SU-DHL-6 (cell line): Measurements from ENCODE around the gene RNF126.

Experiments used
- H2AFZ ChIP-seq: fragments of 200-600 bp; sonication (generic); 2 replicates; pipeline ENCODE4 v1.6.1; 2014; ENCODE audit warnings: low read depth, mild to moderate bottlenecking, moderate library complexity, mixed read lengths, antibody characterized with exemption, low read length; ENCODE audit not compliant: severe bottlenecking
- H3F3A ChIP-seq: fragments of 200-600 bp; shearing (Covaris generic); 2 replicates; pipeline ENCODE4 v1.6.0; 2016; ENCODE audit warnings: antibody characterized with exemption, mild to moderate bottlenecking; ENCODE audit not compliant: insufficient read depth
- H3K27ac ChIP-seq: fragments of 200-600 bp; sonication (generic); 2 replicates; pipeline ENCODE4 v1.5.1; 2016; ENCODE audit warnings: low read depth, mild to moderate bottlenecking, low read length, moderate library complexity, mixed read lengths
- H3K27me3 ChIP-seq: fragments of 200-600 bp; sonication (generic), shearing (Covaris generic); 2 replicates; pipeline ENCODE4 v1.6.0; 2014; ENCODE audit warnings: mild to moderate bottlenecking, low read length
- H3K36me3 ChIP-seq: fragments of 200-600 bp; sonication (generic); 2 replicates; pipeline ENCODE4 v1.6.1; 2014; ENCODE audit warnings: mild to moderate bottlenecking, low read length, mixed read lengths
- H3K4me2 ChIP-seq: fragments of 300-600, 200-600 bp; shearing (Covaris generic), sonication (generic); 2 replicates; pipeline ENCODE4 v1.6.0; 2014; ENCODE audit warnings: low read length, low read depth, mild to moderate bottlenecking; ENCODE audit not compliant: poor library complexity, severe bottlenecking
- H3K4me3 ChIP-seq: fragments of 200-600 bp; sonication (generic); 2 replicates; pipeline ENCODE4 v1.5.1; 2014; ENCODE audit warnings: antibody characterized with exemption, low read length, mild to moderate bottlenecking, mixed read lengths; ENCODE audit not compliant: insufficient read depth, poor library complexity, severe bottlenecking
- H3K79me2 ChIP-seq: fragments of 200-600 bp; sonication (generic); 2 replicates; pipeline ENCODE4 v1.6.1; 2014; ENCODE audit warnings: mild to moderate bottlenecking, low read length, moderate library complexity; ENCODE audit not compliant: insufficient read depth
- H3K9ac ChIP-seq: fragments of 200-600 bp; sonication (generic); 2 replicates; pipeline ENCODE4 v1.7.0; 2014; ENCODE audit warnings: mild to moderate bottlenecking, low read length
- H3K9me2 ChIP-seq: fragments of 200-600 bp; sonication (generic); replicated peaks from 2 replicates; pipeline ENCODE4 v1.6.1; 2014; ENCODE audit warnings: low read length; ENCODE audit not compliant: insufficient read depth
- H3K9me3 ChIP-seq: fragments of 200-600 bp; sonication (generic); 2 replicates; pipeline ENCODE4 v1.6.1; 2014; ENCODE audit warnings: low read length, mixed read lengths; ENCODE audit not compliant: insufficient read depth
- H4K20me1 ChIP-seq: fragments of 200-600 bp; sonication (generic); 2 replicates; pipeline ENCODE4 v1.6.1; 2014; ENCODE audit warnings: low read depth, mild to moderate bottlenecking, antibody characterized with exemption, low read length, moderate library complexity, mixed read lengths
- EZH2phosphoT487 ChIP-seq: fragments of 200-600 bp; sonication (generic), shearing (Covaris generic); conservative IDR thresholded peaks from 2 replicates; pipeline ENCODE4 v1.6.1; 2018; ENCODE audit warnings: mild to moderate bottlenecking, antibody characterized with exemption, low read length, moderate library complexity, mixed read lengths
- TF ChIP-seq, protein P1 (sequence below): fragments of 200-600 bp; sonication (generic); IDR thresholded peaks from one replicate; pipeline ENCODE4 v1.5.1; 2017; ENCODE audit warnings: antibody characterized with exemption, mild to moderate bottlenecking, low read length, moderate library complexity; ENCODE audit not compliant: insufficient read depth, poor library complexity, severe bottlenecking

Gene RNF126

DNA sequence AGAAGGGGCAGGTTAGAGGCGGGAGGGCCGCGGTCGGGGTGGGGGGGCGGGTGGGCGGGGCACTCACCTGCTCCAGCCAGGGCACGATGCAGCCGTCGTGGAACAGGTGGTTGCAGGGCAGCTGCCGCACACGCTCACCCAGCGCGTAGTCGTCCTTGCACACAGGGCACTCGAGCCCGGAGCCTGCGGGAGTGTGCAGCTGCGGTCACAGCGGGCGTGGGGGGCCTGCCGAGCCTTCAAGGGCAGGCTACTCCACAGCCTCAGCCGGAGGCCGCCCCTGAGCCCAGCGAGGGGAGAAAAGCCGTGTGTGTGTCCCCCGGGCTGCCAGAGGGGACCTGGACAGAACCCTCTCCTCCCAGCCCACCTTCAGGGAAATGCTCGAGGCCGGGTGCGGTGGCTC lies 14.7 kb downstream of the RNF126 start:
- Histone ChIP-seq H3K4me2 (no peak overlapping the region), H3K27ac (no peak overlapping the region), H3F3A (no peaks in the 10 kb centered on the region), H3K4me3 (no peak overlapping the region), H2AFZ (no peak overlapping the region), H3K9ac (no peak overlapping the region), H3K27me3 (no peaks in the 10 kb centered on the region), H3K36me3 (no peaks in the 10 kb centered on the region), H4K20me1 (0 out of 2 replicates have a peak, but pooled peaks cover 3% of the 10 kb centered on the region), H3K79me2 (peaks cover 13% of the 10 kb centered on the region), H3K9me2 (no peaks in the 10 kb centered on the region), H3K9me3 (no peaks in the 10 kb centered on the region)
- TF ChIP-seq EZH2phosphoT487 = no peak
- TF ChIP-seq, protein P1, sequence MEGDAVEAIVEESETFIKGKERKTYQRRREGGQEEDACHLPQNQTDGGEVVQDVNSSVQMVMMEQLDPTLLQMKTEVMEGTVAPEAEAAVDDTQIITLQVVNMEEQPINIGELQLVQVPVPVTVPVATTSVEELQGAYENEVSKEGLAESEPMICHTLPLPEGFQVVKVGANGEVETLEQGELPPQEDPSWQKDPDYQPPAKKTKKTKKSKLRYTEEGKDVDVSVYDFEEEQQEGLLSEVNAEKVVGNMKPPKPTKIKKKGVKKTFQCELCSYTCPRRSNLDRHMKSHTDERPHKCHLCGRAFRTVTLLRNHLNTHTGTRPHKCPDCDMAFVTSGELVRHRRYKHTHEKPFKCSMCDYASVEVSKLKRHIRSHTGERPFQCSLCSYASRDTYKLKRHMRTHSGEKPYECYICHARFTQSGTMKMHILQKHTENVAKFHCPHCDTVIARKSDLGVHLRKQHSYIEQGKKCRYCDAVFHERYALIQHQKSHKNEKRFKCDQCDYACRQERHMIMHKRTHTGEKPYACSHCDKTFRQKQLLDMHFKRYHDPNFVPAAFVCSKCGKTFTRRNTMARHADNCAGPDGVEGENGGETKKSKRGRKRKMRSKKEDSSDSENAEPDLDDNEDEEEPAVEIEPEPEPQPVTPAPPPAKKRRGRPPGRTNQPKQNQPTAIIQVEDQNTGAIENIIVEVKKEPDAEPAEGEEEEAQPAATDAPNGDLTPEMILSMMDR = no peak

DNA sequence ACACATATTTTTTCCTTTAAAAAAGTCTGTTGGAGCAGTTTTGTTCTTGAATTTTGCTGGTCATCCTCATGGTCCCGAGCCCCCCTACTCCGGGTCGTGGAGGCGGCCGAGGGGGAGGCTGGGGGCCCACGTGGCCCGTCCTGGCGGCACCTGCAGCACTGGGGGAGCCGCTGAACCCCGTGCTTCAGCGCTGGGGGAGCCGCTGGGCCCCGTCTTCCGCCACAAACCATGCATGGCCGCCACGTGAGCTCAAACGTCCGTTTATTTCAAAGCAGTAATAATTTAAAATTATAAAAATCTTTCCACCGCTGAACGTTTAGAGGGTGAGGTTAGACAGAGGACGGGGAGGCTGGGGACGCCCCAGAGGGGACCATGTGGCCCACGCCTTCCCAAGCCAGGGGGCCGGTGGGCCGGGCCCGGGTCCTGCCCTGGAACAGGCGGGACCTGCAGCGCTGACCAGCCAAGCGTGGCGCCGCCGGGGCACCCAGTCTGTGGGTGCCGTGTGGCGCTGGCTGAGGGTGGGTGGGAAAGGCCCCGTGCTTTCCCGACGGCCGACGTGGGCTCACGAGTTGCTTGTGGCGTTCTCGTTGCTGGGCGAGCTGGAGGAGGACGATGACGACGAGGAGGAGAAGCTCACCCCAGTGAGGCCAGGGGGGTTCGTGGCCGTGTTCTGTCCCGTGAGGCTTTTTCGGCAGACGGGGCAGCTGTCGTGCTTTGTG lies 15.3 kb downstream of the RNF126 start:
- TF ChIP-seq, protein P1 = no peak
- Histone ChIP-seq H3K9ac (no peak overlapping the region), H3K27ac (no peak overlapping the region), H3K79me2 (peaks cover 7% of the 10 kb centered on the region; the same call in 1 of the 2 replicates), H3F3A (no peaks in the 10 kb centered on the region), H3K4me2 (no peak overlapping the region), H3K9me2 (no peaks in the 10 kb centered on the region), H3K9me3 (no peaks in the 10 kb centered on the region), H4K20me1 (no peaks in the 10 kb centered on the region), H3K36me3 (no peaks in the 10 kb centered on the region), H2AFZ (no peak overlapping the region), H3K4me3 (no peak overlapping the region), H3K27me3 (no peaks in the 10 kb centered on the region)

GRCh38 chr19:646779-647565 lies 16.0 kb downstream of the RNF126 start:
- TF ChIP-seq, protein P1 = no peak
- TF ChIP-seq EZH2phosphoT487 = no peak
- no peaks in the 10 kb centered on the region for H3K79me2 ChIP-seq
- no peaks in the 10 kb centered on the region for H4K20me1 ChIP-seq
- H3K9me2 ChIP-seq = no peaks in the 10 kb centered on the region
- no peak overlapping the region for H3K4me2 ChIP-seq
- H3K27me3 ChIP-seq = no peaks in the 10 kb centered on the region
- no peaks in the 10 kb centered on the region for H3K9me3 ChIP-seq
- no peak overlapping the region for H3K9ac ChIP-seq
- no peak overlapping the region for H3K4me3 ChIP-seq
- no peak overlapping the region for H2AFZ ChIP-seq
- H3K27ac ChIP-seq = no peak overlapping the region
- H3K36me3 ChIP-seq = no peaks in the 10 kb centered on the region
- H3F3A ChIP-seq = no peaks in the 10 kb centered on the region
